Testis (tissue), 3 donors: ENCODE results near the gene CRIP1. TPM values are rescaled to one million over a fixed set of nuclear protein-coding genes. Genes with fewer than 3 reads are reported as not detected.

Experiments
- DNase-seq: peaks from one replicate; pipeline ENCODE4 v3.0.0-alpha.2; 2019
- H3K27ac ChIP-seq, 2 donors: fragments of 200-600 bp; sonication (generic); one replicate each; pipeline ENCODE4 v1.5.1; 2019
- H3K27me3 ChIP-seq: fragments of 200-600 bp; sonication (generic); one replicate; pipeline ENCODE4 v1.5.1; 2019
- H3K36me3 ChIP-seq: fragments of 200-600 bp; sonication (generic); one replicate; pipeline ENCODE4 v1.5.1; 2017; ENCODE audit warnings: low read depth; ENCODE audit errors: missing control alignments
- H3K4me1 ChIP-seq: fragments of 200-600 bp; sonication (generic); one replicate; pipeline ENCODE4 v1.5.1; 2019
- H3K4me3 ChIP-seq, 2 donors: fragments of 200-600 bp; sonication (generic); one replicate each; pipeline ENCODE4 v1.5.1; 2017 to 2019
- H3K9me3 ChIP-seq: fragments of 200-600 bp; sonication (generic); one replicate; pipeline ENCODE4 v1.5.1; 2017
- CTCF ChIP-seq, 3 experiments: fragments of 450-650 bp in 2 of 3; fragments of 200-600 bp in 1 of 3; sonication (generic) in 1 of 3; IDR thresholded peaks; one replicate each; pipeline ENCODE4 v1.5.1; 2016 to 2019; ENCODE audit warnings: antibody characterized with exemption in 3 of 3, mild to moderate bottlenecking in 2 of 3, moderate library complexity in 1 of 3
- POLR2A ChIP-seq: fragments of 450-650 bp; IDR thresholded peaks from one replicate; pipeline ENCODE4 v1.6.1; 2017; ENCODE audit warnings: antibody characterized with exemption, mild to moderate bottlenecking, moderate library complexity
- WGBS, 2 donors: methylation state at CpG; one replicate each; pipeline ENCODE4 v1.1.5; 2018; 5-methylcytosine and 5-hydroxymethylcytosine counted together
- intact Hi-C: fragments of 100-400 bp; cut with DNase I; formaldehyde crosslinking; loops from one replicate; pipeline ENCODE4 v1.15.1; 2023; ENCODE audit warnings: low total_unique reads
- polyA plus RNA-seq: library from polyadenylated mRNA; stranded (reverse); fragments of 350-450 nt; fragmentation: Illumina TruSeq; extraction: RNeasy Lipid Tissue Mini Kit (QIAGEN cat#74804); gene quantifications from one replicate; pipeline ENCODE4 v1.2.3, GENCODE V29; 2014; ENCODE audit warnings: low read depth, low replicate concordance; ENCODE audit not compliant: insufficient read depth
- total RNA-seq, 2 donors: library from RNA; depleted of rRNA; stranded (reverse); fragments of >200 nt; gene quantifications; one replicate each; pipeline ENCODE4 v1.2.3, GENCODE V29; 2016

Gene CRIP1
- total and polyA plus RNA-seq, 3 donors from 2014 or later, result 3.0 to 154 (median 4.4) TPM

- Histone ChIP-seq H3K27me3 (no peaks in the 10 kb centered on the region), H3K4me3 (no peak overlapping the region), H3K9me3 (no peaks in the 10 kb centered on the region), H3K36me3 (no peaks in the 10 kb centered on the region), H3K27ac (no peak overlapping the region), H3K4me1 (peaks cover 48% of the 10 kb centered on the region)
- TF ChIP-seq CTCF (IDR thresholded peaks at IDR 0.05) (no peak), POLR2A (no peak)
- WGBS, 2 donors, result 76 to 94% methylated on average over 3 to 16 of the region's 16 CpGs
- DNase-seq, result no peak
- intact Hi-C loops, result loop anchor here (5.0 kb wide), 1 partner anchor 113 kb away; no protein-coding TSS in a partner anchor
These were observed 1.7 kb upstream of the CRIP1 start for GRCh38 chr14:105484997-105485393.

GRCh38 chr14:105485739-105486162, 935 bp upstream of the CRIP1 start:
- Histone ChIP-seq H3K9me3 (no peaks in the 10 kb centered on the region), H3K27me3 (no peaks in the 10 kb centered on the region), H3K27ac (no peak overlapping the region), H3K4me3 (no peak overlapping the region), H3K4me1 (peaks cover 44% of the 10 kb centered on the region), H3K36me3 (no peaks in the 10 kb centered on the region)
- WGBS, 2 donors, result 43 to 50% methylated on average over 10 to 12 of the region's 12 CpGs
- TF ChIP-seq POLR2A, result no peak
- no peak for TF ChIP-seq CTCF (IDR thresholded peaks at IDR 0.05)
- no peak for DNase-seq
- intact Hi-C loops, result loop anchor here (5.0 kb wide), 1 partner anchor 113 kb away; no protein-coding TSS in a partner anchor

- intact Hi-C loops, result loop anchor here (5.0 kb wide), 1 partner anchor 115 kb away; no protein-coding TSS in a partner anchor
- peak overlapping the region in 1 of 2 donors; percentile 66 for H3K27ac ChIP-seq
- peaks cover 33% of the 10 kb centered on the region for H3K4me1 ChIP-seq
- WGBS, 2 donors, result 0% methylated on average over 4 of the region's 45 CpGs; no CpG with 5 or more reads in 1 of the 2 donors
- no peaks in the 10 kb centered on the region for H3K27me3 ChIP-seq
- H3K4me3 ChIP-seq, result peak overlapping the region; percentile 21 to 45
- TF ChIP-seq POLR2A (no peak), CTCF (IDR thresholded peaks at IDR 0.05) (no peak)
- H3K36me3 ChIP-seq, result no peaks in the 10 kb centered on the region
- DNase-seq, result no peak
- no peaks in the 10 kb centered on the region for H3K9me3 ChIP-seq
These were observed 325 bp downstream of the CRIP1 start for GRCh38 chr14:105486974-105487448.

GRCh38 chr14:105487449-105487985, 831 bp downstream of the CRIP1 start:
- 7 to 40% methylated on average over 1 to 43 of the region's 48 CpGs for WGBS, 2 donors
- TF ChIP-seq POLR2A (no peak), CTCF (IDR thresholded peaks at IDR 0.05) (no peak)

More at GRCh38 chr14:105487449-105487985, 831 bp downstream of the CRIP1 start:
- Histone ChIP-seq H3K4me3 (peak overlapping the region; percentile 21 to 45), H3K9me3 (no peaks in the 10 kb centered on the region), H3K4me1 (peaks cover 28% of the 10 kb centered on the region), H3K36me3 (no peaks in the 10 kb centered on the region), H3K27ac (peak overlapping the region in 1 of 2 donors; percentile 66), H3K27me3 (no peaks in the 10 kb centered on the region)
- intact Hi-C loops, result loop anchor here (5.0 kb wide), 1 partner anchor 115 kb away; no protein-coding TSS in a partner anchor
- DNase-seq, result no peak
